Neuronal stem cell (in vitro differentiated cells): ENCODE measurements around the gene SUPT4H1.

Experiments
- DNase-seq: peaks from one replicate; pipeline ENCODE4 v3.0.0-alpha.2; 2013; ENCODE audit warnings: low spot score
- H2AFZ ChIP-seq: one replicate; pipeline ENCODE4 v1.6.1; 2013; ENCODE audit warnings: mild to moderate bottlenecking, low read length, inconsistent platforms
- H2AK5ac ChIP-seq: 2 replicates; pipeline ENCODE4 v1.6.1; 2013; ENCODE audit warnings: low read depth, mild to moderate bottlenecking, inconsistent platforms, low read length, moderate library complexity, mixed read lengths
- H2BK120ac ChIP-seq: 2 replicates; pipeline ENCODE4 v1.6.1; 2013; ENCODE audit warnings: low read depth, mild to moderate bottlenecking, inconsistent platforms, low read length, moderate library complexity, mixed read lengths
- H2BK12ac ChIP-seq: one replicate; pipeline ENCODE4 v1.6.1; 2013; ENCODE audit warnings: low read length, inconsistent platforms
- H2BK15ac ChIP-seq: 2 replicates; pipeline ENCODE4 v1.6.1; 2013; ENCODE audit warnings: mild to moderate bottlenecking, low read length, inconsistent platforms, mixed read lengths
- H2BK5ac ChIP-seq: one replicate; pipeline ENCODE4 v1.6.1; 2013; ENCODE audit warnings: inconsistent platforms, mild to moderate bottlenecking, low read length, moderate library complexity
- H3K14ac ChIP-seq: one replicate; pipeline ENCODE4 v1.6.1; 2013; ENCODE audit warnings: low read length, inconsistent platforms
- H3K18ac ChIP-seq: 2 replicates; pipeline ENCODE4 v1.6.1; 2013; ENCODE audit warnings: low read length, inconsistent platforms
- H3K23ac ChIP-seq: 2 replicates; pipeline ENCODE4 v1.6.1; 2013; ENCODE audit warnings: low read depth, mild to moderate bottlenecking, mixed read lengths, low read length, inconsistent platforms; ENCODE audit not compliant: poor library complexity
- H3K27ac ChIP-seq: replicated peaks from 3 replicates; pipeline ENCODE4 v1.5.1; 2013; ENCODE audit warnings: low read length, inconsistent platforms
- H3K27me3 ChIP-seq, 3 experiments: 2 replicates each; pipeline ENCODE4 v1.6.1; 2013; ENCODE audit warnings: low read length in 3 of 3, mild to moderate bottlenecking in 2 of 3, inconsistent platforms in 1 of 3, low read depth in 1 of 3, mixed read lengths in 1 of 3, moderate library complexity in 1 of 3; ENCODE audit not compliant: control insufficient read depth in 3 of 3, insufficient read depth in 3 of 3
- H3K36me3 ChIP-seq, 2 donors: replicated peaks in 1 of 2; 2 replicates each; pipeline ENCODE4 v1.6.1; 2013; ENCODE audit warnings: low read length in 2 of 2; ENCODE audit not compliant: control insufficient read depth in 2 of 2, insufficient read depth in 2 of 2
- H3K4ac ChIP-seq: 2 replicates; pipeline ENCODE4 v1.6.1; 2013; ENCODE audit warnings: inconsistent platforms, mild to moderate bottlenecking, low read length, moderate library complexity
- H3K4me1 ChIP-seq, 2 donors: 1 replicate in 1 of 2; 2 replicates in 1 of 2; pipeline ENCODE4 v1.6.1; 2013; ENCODE audit warnings: low read length in 2 of 2, low read depth in 1 of 2; ENCODE audit not compliant: control insufficient read depth in 2 of 2, insufficient read depth in 1 of 2
- H3K4me2 ChIP-seq: one replicate; pipeline ENCODE4 v1.6.1; 2013; ENCODE audit warnings: mild to moderate bottlenecking, low read length, inconsistent platforms; ENCODE audit not compliant: insufficient read depth, poor library complexity, severe bottlenecking
- H3K4me3 ChIP-seq, 2 donors: 2 replicates each; pipeline ENCODE4 v1.5.1; 2013; ENCODE audit warnings: low read length in 2 of 2, mild to moderate bottlenecking in 2 of 2, inconsistent platforms in 1 of 2, moderate library complexity in 1 of 2
- H3K79me1 ChIP-seq: one replicate; pipeline ENCODE4 v1.6.1; 2013; ENCODE audit warnings: low read depth, mild to moderate bottlenecking, inconsistent platforms, low read length, moderate library complexity
- H3K9ac ChIP-seq: one replicate; pipeline ENCODE4 v1.6.1; 2013; ENCODE audit warnings: mild to moderate bottlenecking, low read depth, low read length, inconsistent platforms; ENCODE audit not compliant: poor library complexity
- H3K9me3 ChIP-seq, 2 donors: replicated peaks in 1 of 2; 2 replicates each; pipeline versions ENCODE3 to v1.6.1; 2013; ENCODE audit warnings: low read length in 2 of 2, mild to moderate bottlenecking in 2 of 2, inconsistent platforms in 1 of 2, low read depth in 1 of 2, mixed read lengths in 1 of 2, moderate library complexity in 1 of 2; ENCODE audit not compliant: control insufficient read depth in 2 of 2, insufficient read depth in 1 of 2
- H4K8ac ChIP-seq: one replicate; pipeline ENCODE4 v1.6.1; 2013; ENCODE audit warnings: low read depth, mild to moderate bottlenecking, inconsistent platforms, low read length, moderate library complexity
- H4K91ac ChIP-seq: one replicate; pipeline ENCODE4 v1.6.1; 2013; ENCODE audit warnings: low read length, low read depth, mild to moderate bottlenecking, inconsistent platforms; ENCODE audit not compliant: poor library complexity
- WGBS, 2 donors: extraction: QIAGEN DNeasy Blood & Tissue Kit; methylation state at CpG; one replicate each; pipeline ENCODE4 v1.1.7; 2013; ENCODE audit warnings: missing lambda C conversion rate in 2 of 2, mixed read lengths in 1 of 2; ENCODE audit not compliant: insufficient read length in 2 of 2, insufficient replicate concordance in 1 of 2; ENCODE audit errors: extremely low coverage in 2 of 2; 5-methylcytosine and 5-hydroxymethylcytosine counted together

Gene SUPT4H1

GRCh38 chr17:58386708-58387107 is 34.7 kb upstream of the SUPT4H1 start:
- H2BK12ac ChIP-seq, result no peak overlapping the region
- H2AFZ ChIP-seq, result no peak overlapping the region
- H3K4ac ChIP-seq, result no peak overlapping the region
- no peak overlapping the region for H2BK15ac ChIP-seq
- H3K18ac ChIP-seq, result no peak overlapping the region
- H3K9me3 ChIP-seq, result peaks cover 0 to 1% of the 10 kb centered on the region in 2 donors
- H2BK120ac ChIP-seq, result no peak overlapping the region
- peaks cover 4 to 5% of the 10 kb centered on the region in 2 donors for H3K4me1 ChIP-seq
- H3K14ac ChIP-seq, result no peak overlapping the region
- no peak overlapping the region for H2AK5ac ChIP-seq
- H3K9ac ChIP-seq, result no peak overlapping the region
- no peak overlapping the region for H4K91ac ChIP-seq
- no peak overlapping the region for H2BK5ac ChIP-seq
- no CpG with 5 or more reads among the region's 3 CpGs for WGBS, 2 donors
- no peak overlapping the region for H3K4me3 ChIP-seq
- H3K23ac ChIP-seq, result no peak overlapping the region
- H3K36me3 ChIP-seq, result no peaks in the 10 kb centered on the region
- H3K27ac ChIP-seq, result no peak overlapping the region
- H3K4me2 ChIP-seq, result no peak overlapping the region
- H3K27me3 ChIP-seq, result peaks cover 0 to 3% (median 0%) of the 10 kb centered on the region in 3 experiments
- H3K79me1 ChIP-seq, result no peaks in the 10 kb centered on the region
- no peak for DNase-seq
- no peak overlapping the region for H4K8ac ChIP-seq

- H3K27ac ChIP-seq, result no peak overlapping the region
- peaks cover 0 to 2% (median 0%) of the 10 kb centered on the region in 3 experiments for H3K27me3 ChIP-seq
- no peak overlapping the region for H2BK120ac ChIP-seq
- H3K18ac ChIP-seq, result no peak overlapping the region
- peaks cover 3 to 4% of the 10 kb centered on the region in 2 donors for H3K4me1 ChIP-seq
- no peak overlapping the region for H2BK12ac ChIP-seq
- H3K4me2 ChIP-seq, result no peak overlapping the region
- no peak overlapping the region for H2BK15ac ChIP-seq
- H3K14ac ChIP-seq, result no peak overlapping the region
- H4K91ac ChIP-seq, result no peak overlapping the region
- no peaks in the 10 kb centered on the region for H3K79me1 ChIP-seq
- no peak overlapping the region for H2AK5ac ChIP-seq
- no peak for DNase-seq
- H3K23ac ChIP-seq, result no peak overlapping the region
- no peak overlapping the region for H2BK5ac ChIP-seq
- no CpG with 5 or more reads among the region's 4 CpGs for WGBS, 2 donors
- no peak overlapping the region for H3K4me3 ChIP-seq
- H3K9ac ChIP-seq, result no peak overlapping the region
- H4K8ac ChIP-seq, result no peak overlapping the region
- H3K36me3 ChIP-seq, result no peaks in the 10 kb centered on the region
- H3K4ac ChIP-seq, result no peak overlapping the region
- no peak overlapping the region for H2AFZ ChIP-seq
- H3K9me3 ChIP-seq, result no peaks in the 10 kb centered on the region
These were observed 33.4 kb upstream of the SUPT4H1 start for GRCh38 chr17:58385359-58385899.

- no peak overlapping the region for H2BK120ac ChIP-seq
- no peaks in the 10 kb centered on the region for H3K27me3 ChIP-seq
- H3K18ac ChIP-seq, result no peak overlapping the region
- no peak overlapping the region for H3K4me3 ChIP-seq
- peaks cover 3 to 4% of the 10 kb centered on the region in 2 donors for H3K4me1 ChIP-seq
- H3K14ac ChIP-seq, result no peak overlapping the region
- WGBS, 2 donors, result no CpG with 5 or more reads among the region's 3 CpGs
- H3K79me1 ChIP-seq, result no peaks in the 10 kb centered on the region
- H3K23ac ChIP-seq, result no peak overlapping the region
- no peak overlapping the region for H3K27ac ChIP-seq
- H3K4ac ChIP-seq, result no peak overlapping the region
- no peak overlapping the region for H3K4me2 ChIP-seq
- DNase-seq, result no peak
- no peak overlapping the region for H2BK5ac ChIP-seq
- H4K8ac ChIP-seq, result no peak overlapping the region
- H2BK15ac ChIP-seq, result no peak overlapping the region
- no peak overlapping the region for H2AK5ac ChIP-seq
- no peak overlapping the region for H2AFZ ChIP-seq
- no peak overlapping the region for H2BK12ac ChIP-seq
- H3K9me3 ChIP-seq, result no peaks in the 10 kb centered on the region
- H4K91ac ChIP-seq, result no peak overlapping the region
- H3K9ac ChIP-seq, result no peak overlapping the region
- no peaks in the 10 kb centered on the region for H3K36me3 ChIP-seq
These were observed 32.9 kb upstream of the SUPT4H1 start for GRCh38 chr17:58384897-58385296.

GRCh38 chr17:58383892-58384462 is 32.0 kb upstream of the SUPT4H1 start:
- DNase-seq, result no peak
- Histone ChIP-seq H4K91ac (no peak overlapping the region), H3K4ac (no peak overlapping the region), H3K4me3 (no peak overlapping the region), H2BK15ac (no peak overlapping the region), H3K27ac (no peak overlapping the region), H3K27me3 (no peaks in the 10 kb centered on the region), H2AFZ (no peak overlapping the region), H2BK5ac (no peak overlapping the region), H3K4me1 (peaks cover 3 to 4% of the 10 kb centered on the region in 2 donors), H2AK5ac (no peak overlapping the region), H3K9ac (no peak overlapping the region), H3K79me1 (no peaks in the 10 kb centered on the region), H3K14ac (no peak overlapping the region), H3K23ac (no peak overlapping the region), H3K9me3 (no peaks in the 10 kb centered on the region), H2BK12ac (no peak overlapping the region), H4K8ac (no peak overlapping the region), H2BK120ac (no peak overlapping the region), H3K4me2 (no peak overlapping the region), H3K18ac (no peak overlapping the region), H3K36me3 (no peaks in the 10 kb centered on the region)
- WGBS, 2 donors, result no CpG with 5 or more reads among the region's 4 CpGs
